ENCODE measurements around the gene USP13.

DNA sequence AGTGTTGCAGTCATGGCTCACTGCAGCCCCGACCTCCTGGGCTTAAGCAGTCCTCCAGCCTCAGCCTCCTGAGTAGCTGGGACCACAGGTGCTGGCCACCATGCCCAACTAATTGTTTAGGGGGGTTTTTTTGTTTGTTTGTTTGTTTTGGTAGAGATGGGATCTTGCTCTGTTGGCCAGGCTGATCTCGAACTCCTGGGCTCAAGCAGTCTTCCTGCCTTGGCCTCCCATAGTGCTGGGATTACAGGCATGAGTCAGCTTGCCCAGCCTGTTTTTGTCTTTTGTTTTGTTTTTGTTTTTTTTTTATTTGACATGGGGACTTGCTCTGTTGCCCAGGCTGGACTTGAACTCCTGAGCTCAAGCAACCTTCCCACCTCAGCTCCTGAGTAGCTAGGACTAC is 30.8 kb upstream of the USP13 start:
- TF ChIP-seq, protein P1, sequence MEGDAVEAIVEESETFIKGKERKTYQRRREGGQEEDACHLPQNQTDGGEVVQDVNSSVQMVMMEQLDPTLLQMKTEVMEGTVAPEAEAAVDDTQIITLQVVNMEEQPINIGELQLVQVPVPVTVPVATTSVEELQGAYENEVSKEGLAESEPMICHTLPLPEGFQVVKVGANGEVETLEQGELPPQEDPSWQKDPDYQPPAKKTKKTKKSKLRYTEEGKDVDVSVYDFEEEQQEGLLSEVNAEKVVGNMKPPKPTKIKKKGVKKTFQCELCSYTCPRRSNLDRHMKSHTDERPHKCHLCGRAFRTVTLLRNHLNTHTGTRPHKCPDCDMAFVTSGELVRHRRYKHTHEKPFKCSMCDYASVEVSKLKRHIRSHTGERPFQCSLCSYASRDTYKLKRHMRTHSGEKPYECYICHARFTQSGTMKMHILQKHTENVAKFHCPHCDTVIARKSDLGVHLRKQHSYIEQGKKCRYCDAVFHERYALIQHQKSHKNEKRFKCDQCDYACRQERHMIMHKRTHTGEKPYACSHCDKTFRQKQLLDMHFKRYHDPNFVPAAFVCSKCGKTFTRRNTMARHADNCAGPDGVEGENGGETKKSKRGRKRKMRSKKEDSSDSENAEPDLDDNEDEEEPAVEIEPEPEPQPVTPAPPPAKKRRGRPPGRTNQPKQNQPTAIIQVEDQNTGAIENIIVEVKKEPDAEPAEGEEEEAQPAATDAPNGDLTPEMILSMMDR (IDR thresholded peaks at IDR 0.05; ENCODE audit: poor library complexity) = no peak
- TF ChIP-seq EZH2 (IDR thresholded peaks at IDR 0.05; ENCODE audit: borderline replicate concordance) (no peak), EZH2phosphoT487 (IDR thresholded peaks at IDR 0.05; ENCODE audit: low read depth, severe bottlenecking, unreplicated experiment) (no peak)

Measured in hepatocyte (in vitro differentiated cells).